ENCODE data around the gene TAGLN. TPM values are rescaled to one million over a fixed set of nuclear protein-coding genes. Genes with fewer than 3 reads are reported as not detected.

TAGLN gene
- total and polyA plus RNA-seq, 2 of the 8 experiments (the other 6 are each of a cell fraction or from before 2014, with no cell fraction given), result 140 to 300 TPM

DNA sequence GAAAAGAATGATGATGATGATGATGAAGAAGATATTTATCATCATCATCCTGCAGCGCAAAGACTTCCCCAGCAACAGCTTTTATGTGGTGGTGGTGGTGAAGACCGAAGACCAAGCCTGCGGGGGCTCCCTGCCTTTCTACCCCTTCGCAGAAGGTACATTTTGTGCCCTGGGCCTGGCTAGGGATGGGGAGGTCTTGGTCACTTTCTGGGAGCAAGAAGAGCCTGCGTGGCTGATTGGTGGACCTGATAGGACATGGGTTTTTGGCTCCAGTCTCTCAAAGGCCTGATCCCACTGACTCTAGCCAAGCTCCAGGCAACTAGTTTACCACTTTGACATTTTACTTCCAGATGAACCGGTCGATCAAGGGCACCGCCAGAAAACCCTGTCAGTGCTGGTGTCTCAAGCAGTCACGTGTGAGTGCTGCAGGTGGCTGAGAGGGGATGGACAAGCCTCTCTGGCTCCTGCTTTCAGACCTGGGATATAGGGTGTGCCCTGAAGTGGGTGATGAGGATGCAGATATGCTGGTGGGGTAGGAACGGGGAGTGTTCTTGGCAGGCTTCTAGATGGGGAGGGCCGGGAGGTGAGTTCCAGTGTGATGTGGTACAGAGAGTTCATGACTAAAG is 15.3 kb upstream of the TAGLN start:
- Histone ChIP-seq H3K27ac (ENCODE audit: low read depth, low read length) (no peak overlapping the region), H3K4ac (replicated peaks; ENCODE audit: insufficient read length, low read depth, low read length) (no peak overlapping the region), H3K36me3 (ENCODE audit: control insufficient read depth in 2 of 4, insufficient read depth in 4 of 4, low read length in 3 of 4) (peaks cover 0 to 4% (median 2%) of the 10 kb centered on the region in 4 experiments; a peak in 1 of 8 replicates), H3K9ac (replicated peaks in 1 of 4; ENCODE audit: extremely low read depth in 1 of 4, low read depth in 3 of 4, low read length in 3 of 4) (no peak overlapping the region), H2BK5ac (ENCODE audit: low read depth, low read length) (no peak overlapping the region), H2BK120ac (replicated peaks; ENCODE audit: low read depth, low read length) (no peak overlapping the region), H3K56ac (replicated peaks; ENCODE audit: insufficient read length, low read depth, low read length) (no peak overlapping the region), H2AK5ac (ENCODE audit: low read depth, low read length) (no peak overlapping the region), H2BK20ac (ENCODE audit: low read length) (no peak overlapping the region), H2BK15ac (ENCODE audit: low read length) (no peak overlapping the region), H3K79me2 (ENCODE audit: control insufficient read depth in 1 of 2, insufficient read depth in 2 of 2, low read length in 2 of 2) (no peaks in the 10 kb centered on the region), H3K4me2 (ENCODE audit: insufficient read depth in 1 of 2, low read depth in 2 of 2, low read length in 2 of 2) (no peak overlapping the region), H2AFZ (ENCODE audit: low read length) (no peak overlapping the region), H4K91ac (replicated peaks; ENCODE audit: insufficient read length, low read length) (no peak overlapping the region), H4K20me1 (replicated peaks in 1 of 2; ENCODE audit: control insufficient read depth in 1 of 2, insufficient read depth in 2 of 2, low read length in 2 of 2) (peaks cover 0 to 6% of the 10 kb centered on the region in 2 experiments), H3K23ac (ENCODE audit: insufficient read length) (no peak overlapping the region), H3K4me1 (replicated peaks in 1 of 4; ENCODE audit: control insufficient read depth in 3 of 4, insufficient read depth in 4 of 4, low read length in 3 of 4) (peaks cover 4 to 14% (median 12%) of the 10 kb centered on the region in 4 experiments; a peak in 6 of 7 replicates), H3K4me3 (ENCODE audit: extremely low read depth in 1 of 4, insufficient read depth in 2 of 4, low read depth in 3 of 4, low read length in 4 of 4) (no peak overlapping the region), H2BK12ac (ENCODE audit: low read depth, low read length) (no peak overlapping the region), H3K18ac (ENCODE audit: extremely low read depth, low read length) (no peak overlapping the region), H3K14ac (ENCODE audit: insufficient read length) (no peak overlapping the region), H3K79me1 (ENCODE audit: low read depth, low read length) (no peaks in the 10 kb centered on the region), H4K8ac (ENCODE audit: extremely low read depth, insufficient read depth, low read length) (no peak overlapping the region), H3K9me3 (ENCODE audit: insufficient read depth in 2 of 2, low read depth in 1 of 2, low read length in 1 of 2) (no peaks in the 10 kb centered on the region), H3K23me2 (ENCODE audit: low read depth, low read length) (peaks cover 7% of the 10 kb centered on the region), H3K27me3 (replicated peaks in 1 of 4; ENCODE audit: control insufficient read depth in 3 of 4, extremely low read depth in 1 of 4, insufficient read depth in 3 of 4, low read length in 3 of 4) (no peaks in the 10 kb centered on the region), H4K5ac (ENCODE audit: insufficient read length, low read depth, low read length) (no peak overlapping the region)
- CTCF ChIA-PET (ENCODE audit: partially characterized antibody), result interaction anchor here (0.6 to 14.0 kb wide), 6 partner anchors 15 to 392 kb away, joined by 3 to 359 read pairs (median 16); partner anchors contain the start of genes APOA5, PCSK7, RNF214 and TAGLN
- FAIRE-seq, result no peak
- POLR2A ChIA-PET (ENCODE audit: partially characterized antibody), result interaction anchor here (0.6 to 12.6 kb wide), 4 partner anchors 18 to 1609 kb away, joined by 4 to 153 read pairs (median 6); partner anchors contain the start of genes PAFAH1B2 and TAGLN
- DNase-seq (ENCODE audit: low read depth in 1 of 2, low spot score in 2 of 2), result no peak
- WGBS, 2 experiments (ENCODE audit: extremely low coverage in 1 of 2, insufficient coverage in 1 of 2, insufficient read length in 1 of 2, insufficient replicate concordance in 2 of 2, low coverage in 1 of 2, low lambda C conversion rate in 2 of 2, missing lambda C conversion rate in 1 of 2), result 90% methylated on average over 11 of the region's 11 CpGs; no CpG with 5 or more reads in 1 of the 2 experiments
- TF ChIP-seq SP2 (IDR thresholded peaks at IDR 0.05; ENCODE audit: low read length), result no peak
